ENCODE measurements around the gene DYSF.

DYSF gene

DNA sequence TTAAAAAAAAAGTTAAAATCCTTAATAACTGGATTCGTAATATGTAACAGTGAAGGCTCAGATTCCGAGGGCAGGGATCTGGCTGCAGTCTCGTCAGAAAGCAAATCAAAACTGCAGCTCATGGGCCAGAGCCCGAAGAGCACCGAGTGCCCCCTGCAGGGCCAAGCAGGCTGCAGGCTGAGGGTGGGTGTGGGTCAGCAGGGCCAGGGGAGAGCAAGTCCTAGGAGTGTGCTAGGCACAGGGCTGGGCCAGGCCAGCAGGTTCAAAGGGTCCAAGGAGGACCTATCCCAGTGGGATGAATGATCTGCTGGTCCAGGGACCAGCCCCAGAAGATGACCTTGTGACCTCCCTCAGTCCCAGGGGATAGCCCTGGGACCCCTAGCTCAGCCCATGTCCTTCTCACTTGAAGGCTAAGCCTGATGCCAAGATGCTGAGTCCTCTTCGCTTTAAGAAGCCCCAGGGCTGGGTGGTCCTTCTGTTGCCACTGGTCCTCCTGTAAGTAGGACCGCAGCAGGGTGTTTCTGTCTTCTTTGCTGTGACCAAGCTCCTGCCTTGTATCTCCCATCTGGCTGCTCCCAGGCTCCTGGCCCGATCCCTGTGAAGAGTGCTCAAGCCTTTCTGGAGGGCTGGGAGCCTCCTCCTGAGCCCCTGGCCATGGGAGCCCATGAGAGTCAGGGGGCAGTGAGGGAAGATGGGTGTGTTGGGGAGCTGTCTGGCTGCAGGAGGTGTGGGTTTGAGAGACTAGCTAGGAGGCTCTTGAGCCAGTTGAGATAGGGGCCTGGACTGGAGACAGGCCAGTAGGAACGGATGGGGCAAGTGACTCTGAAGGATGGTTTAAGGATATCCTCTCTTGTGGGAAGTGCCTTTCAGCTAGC is 150.7 kb downstream of the DYSF start:
- TF ChIP-seq ZNF664 (tag by site-specific recombination; IDR thresholded peaks at IDR 0.05) (no peak), ZNF157 (tag by site-specific recombination; IDR thresholded peaks at IDR 0.05) (no peak), FEZF1 (tag by site-specific recombination; IDR thresholded peaks at IDR 0.05) (no peak), ZNF776 (tag by site-specific recombination; IDR thresholded peaks at IDR 0.05; ENCODE audit: borderline replicate concordance) (no peak), YY1 (tag by site-specific recombination; IDR thresholded peaks at IDR 0.05) (no peak), SP7 (tag by site-specific recombination; IDR thresholded peaks at IDR 0.05) (no peak), ZNF426 (tag by site-specific recombination; IDR thresholded peaks at IDR 0.05) (no peak), ZNF350 (tag by site-specific recombination; IDR thresholded peaks at IDR 0.05) (no peak), ZNF658 (tag by site-specific recombination; IDR thresholded peaks at IDR 0.05) (no peak), ZNF16 (tag by site-specific recombination; IDR thresholded peaks at IDR 0.05; ENCODE audit: low read depth) (no peak), RBAK (tag by site-specific recombination; IDR thresholded peaks at IDR 0.05) (no peak)
- TF ChIP-seq, protein P1, sequence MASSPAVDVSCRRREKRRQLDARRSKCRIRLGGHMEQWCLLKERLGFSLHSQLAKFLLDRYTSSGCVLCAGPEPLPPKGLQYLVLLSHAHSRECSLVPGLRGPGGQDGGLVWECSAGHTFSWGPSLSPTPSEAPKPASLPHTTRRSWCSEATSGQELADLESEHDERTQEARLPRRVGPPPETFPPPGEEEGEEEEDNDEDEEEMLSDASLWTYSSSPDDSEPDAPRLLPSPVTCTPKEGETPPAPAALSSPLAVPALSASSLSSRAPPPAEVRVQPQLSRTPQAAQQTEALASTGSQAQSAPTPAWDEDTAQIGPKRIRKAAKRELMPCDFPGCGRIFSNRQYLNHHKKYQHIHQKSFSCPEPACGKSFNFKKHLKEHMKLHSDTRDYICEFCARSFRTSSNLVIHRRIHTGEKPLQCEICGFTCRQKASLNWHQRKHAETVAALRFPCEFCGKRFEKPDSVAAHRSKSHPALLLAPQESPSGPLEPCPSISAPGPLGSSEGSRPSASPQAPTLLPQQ (tag by site-specific recombination; IDR thresholded peaks at IDR 0.05): no peak
- TF ChIP-seq, protein P2, sequence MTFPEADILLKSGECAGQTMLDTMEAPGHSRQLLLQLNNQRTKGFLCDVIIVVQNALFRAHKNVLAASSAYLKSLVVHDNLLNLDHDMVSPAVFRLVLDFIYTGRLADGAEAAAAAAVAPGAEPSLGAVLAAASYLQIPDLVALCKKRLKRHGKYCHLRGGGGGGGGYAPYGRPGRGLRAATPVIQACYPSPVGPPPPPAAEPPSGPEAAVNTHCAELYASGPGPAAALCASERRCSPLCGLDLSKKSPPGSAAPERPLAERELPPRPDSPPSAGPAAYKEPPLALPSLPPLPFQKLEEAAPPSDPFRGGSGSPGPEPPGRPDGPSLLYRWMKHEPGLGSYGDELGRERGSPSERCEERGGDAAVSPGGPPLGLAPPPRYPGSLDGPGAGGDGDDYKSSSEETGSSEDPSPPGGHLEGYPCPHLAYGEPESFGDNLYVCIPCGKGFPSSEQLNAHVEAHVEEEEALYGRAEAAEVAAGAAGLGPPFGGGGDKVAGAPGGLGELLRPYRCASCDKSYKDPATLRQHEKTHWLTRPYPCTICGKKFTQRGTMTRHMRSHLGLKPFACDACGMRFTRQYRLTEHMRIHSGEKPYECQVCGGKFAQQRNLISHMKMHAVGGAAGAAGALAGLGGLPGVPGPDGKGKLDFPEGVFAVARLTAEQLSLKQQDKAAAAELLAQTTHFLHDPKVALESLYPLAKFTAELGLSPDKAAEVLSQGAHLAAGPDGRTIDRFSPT (tag by site-specific recombination; IDR thresholded peaks at IDR 0.05): no peak
- TF ChIP-seq, protein P3, sequence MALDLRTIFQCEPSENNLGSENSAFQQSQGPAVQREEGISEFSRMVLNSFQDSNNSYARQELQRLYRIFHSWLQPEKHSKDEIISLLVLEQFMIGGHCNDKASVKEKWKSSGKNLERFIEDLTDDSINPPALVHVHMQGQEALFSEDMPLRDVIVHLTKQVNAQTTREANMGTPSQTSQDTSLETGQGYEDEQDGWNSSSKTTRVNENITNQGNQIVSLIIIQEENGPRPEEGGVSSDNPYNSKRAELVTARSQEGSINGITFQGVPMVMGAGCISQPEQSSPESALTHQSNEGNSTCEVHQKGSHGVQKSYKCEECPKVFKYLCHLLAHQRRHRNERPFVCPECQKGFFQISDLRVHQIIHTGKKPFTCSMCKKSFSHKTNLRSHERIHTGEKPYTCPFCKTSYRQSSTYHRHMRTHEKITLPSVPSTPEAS (tag by site-specific recombination; IDR thresholded peaks at IDR 0.05): no peak

DNA sequence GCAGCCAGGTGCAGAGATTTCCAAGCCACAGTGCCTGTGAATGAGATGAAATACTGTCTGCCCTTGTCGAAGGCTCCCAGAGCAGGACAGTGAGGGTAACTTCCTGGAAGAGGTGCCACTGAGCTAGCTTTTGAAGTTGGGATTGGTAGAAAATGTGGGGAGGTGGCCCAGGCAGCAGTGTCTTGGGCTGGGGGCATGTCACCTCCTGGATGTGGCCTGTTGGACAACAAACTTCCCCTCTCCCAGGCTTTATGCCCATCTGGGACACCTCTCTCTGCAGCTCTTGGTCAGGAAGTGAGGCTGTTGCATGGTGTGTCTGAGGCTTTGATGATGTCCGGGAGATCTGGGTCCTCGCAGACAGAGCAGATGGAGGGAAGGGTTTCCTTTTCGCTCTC is 151.4 kb downstream of the DYSF start:
- Histone ChIP-seq H3K4me1 (ENCODE audit: control insufficient read depth, insufficient read depth, low read length) (no peaks in the 10 kb centered on the region), H3K4me3 (ENCODE audit: low read depth, low read length) (no peak overlapping the region), H3K9me3 (ENCODE audit: control insufficient read depth, insufficient read depth, low read depth, low read length) (no peaks in the 10 kb centered on the region), H3K36me3 (ENCODE audit: control insufficient read depth in 2 of 2, insufficient read depth in 1 of 2, low read length in 2 of 2) (no peaks in the 10 kb centered on the region), H3K27ac (ENCODE audit: extremely low read depth, low read depth, low read length) (no peak overlapping the region)
- ChIA-PET POLR2A (no interaction called here), CTCF (interaction anchor here (0.8 kb wide), 1 partner anchor 193 kb away, joined by 3 read pairs; no protein-coding TSS in a partner anchor)
- TF ChIP-seq ZNF529 (tag by site-specific recombination; IDR thresholded peaks at IDR 0.05; ENCODE audit: insufficient replicate concordance): no peak
- no peak for TF ChIP-seq ZNF221 (tag by site-specific recombination; IDR thresholded peaks at IDR 0.05; ENCODE audit: borderline replicate concordance)
- TF ChIP-seq ZNF266 (tag by site-specific recombination; IDR thresholded peaks at IDR 0.05; ENCODE audit: low read depth): no peak
- TF ChIP-seq, protein P4, sequence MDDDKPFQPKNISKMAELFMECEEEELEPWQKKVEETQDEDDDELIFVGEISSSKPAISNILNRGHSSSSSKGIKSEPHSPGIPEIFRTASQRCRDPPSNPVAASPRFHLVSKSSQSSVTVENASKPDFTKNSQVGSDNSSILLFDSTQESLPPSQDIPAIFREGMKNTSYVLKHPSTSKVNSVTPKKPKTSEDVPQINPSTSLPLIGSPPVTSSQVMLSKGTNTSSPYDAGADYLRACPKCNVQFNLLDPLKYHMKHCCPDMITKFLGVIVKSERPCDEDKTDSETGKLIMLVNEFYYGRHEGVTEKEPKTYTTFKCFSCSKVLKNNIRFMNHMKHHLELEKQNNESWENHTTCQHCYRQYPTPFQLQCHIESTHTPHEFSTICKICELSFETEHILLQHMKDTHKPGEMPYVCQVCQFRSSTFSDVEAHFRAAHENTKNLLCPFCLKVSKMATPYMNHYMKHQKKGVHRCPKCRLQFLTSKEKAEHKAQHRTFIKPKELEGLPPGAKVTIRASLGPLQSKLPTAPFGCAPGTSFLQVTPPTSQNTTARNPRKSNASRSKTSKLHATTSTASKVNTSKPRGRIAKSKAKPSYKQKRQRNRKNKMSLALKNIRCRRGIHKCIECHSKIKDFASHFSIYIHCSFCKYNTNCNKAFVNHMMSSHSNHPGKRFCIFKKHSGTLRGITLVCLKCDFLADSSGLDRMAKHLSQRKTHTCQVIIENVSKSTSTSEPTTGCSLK (tag by site-specific recombination; IDR thresholded peaks at IDR 0.05): no peak
- no peak for TF ChIP-seq ZNF514 (tag by site-specific recombination; IDR thresholded peaks at IDR 0.05)
- TF ChIP-seq SP3 (tag by site-specific recombination; IDR thresholded peaks at IDR 0.05): no peak
- no peak for TF ChIP-seq ZNF19 (tag by site-specific recombination; IDR thresholded peaks at IDR 0.05; ENCODE audit: low read depth)
- no peak for TF ChIP-seq ZNF394 (tag by site-specific recombination; IDR thresholded peaks at IDR 0.05; ENCODE audit: borderline replicate concordance)
- no peak for TF ChIP-seq ZNF510 (tag by site-specific recombination; IDR thresholded peaks at IDR 0.05; ENCODE audit: insufficient replicate concordance)
- TF ChIP-seq KLF9 (tag by site-specific recombination; IDR thresholded peaks at IDR 0.05; ENCODE audit: low read depth): no peak
- TF ChIP-seq ZNF660 (tag by site-specific recombination; IDR thresholded peaks at IDR 0.05): no peak
- TF ChIP-seq, protein P5, sequence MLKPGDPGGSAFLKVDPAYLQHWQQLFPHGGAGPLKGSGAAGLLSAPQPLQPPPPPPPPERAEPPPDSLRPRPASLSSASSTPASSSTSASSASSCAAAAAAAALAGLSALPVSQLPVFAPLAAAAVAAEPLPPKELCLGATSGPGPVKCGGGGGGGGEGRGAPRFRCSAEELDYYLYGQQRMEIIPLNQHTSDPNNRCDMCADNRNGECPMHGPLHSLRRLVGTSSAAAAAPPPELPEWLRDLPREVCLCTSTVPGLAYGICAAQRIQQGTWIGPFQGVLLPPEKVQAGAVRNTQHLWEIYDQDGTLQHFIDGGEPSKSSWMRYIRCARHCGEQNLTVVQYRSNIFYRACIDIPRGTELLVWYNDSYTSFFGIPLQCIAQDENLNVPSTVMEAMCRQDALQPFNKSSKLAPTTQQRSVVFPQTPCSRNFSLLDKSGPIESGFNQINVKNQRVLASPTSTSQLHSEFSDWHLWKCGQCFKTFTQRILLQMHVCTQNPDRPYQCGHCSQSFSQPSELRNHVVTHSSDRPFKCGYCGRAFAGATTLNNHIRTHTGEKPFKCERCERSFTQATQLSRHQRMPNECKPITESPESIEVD (tag by site-specific recombination; IDR thresholded peaks at IDR 0.05): no peak

More for the DNA sequence above, 150.7 kb downstream of the DYSF start:
- ChIA-PET POLR2A (no interaction called here), CTCF (interaction anchor here (0.7 to 0.8 kb wide), 2 partner anchors 58 to 194 kb away, joined by 3 to 4 read pairs; no protein-coding TSS in a partner anchor)
- no peaks in the 10 kb centered on the region for H3K9me3 ChIP-seq (ENCODE audit: control insufficient read depth, insufficient read depth, low read depth, low read length)
- no peak overlapping the region for H3K27ac ChIP-seq (ENCODE audit: extremely low read depth, low read depth, low read length)
- no peaks in the 10 kb centered on the region for H3K36me3 ChIP-seq (ENCODE audit: control insufficient read depth in 2 of 2, insufficient read depth in 1 of 2, low read length in 2 of 2)
- H3K4me3 ChIP-seq (ENCODE audit: low read depth, low read length): no peak overlapping the region
- no peaks in the 10 kb centered on the region for H3K4me1 ChIP-seq (ENCODE audit: control insufficient read depth, insufficient read depth, low read length)

Data from HEK293 (cell line).